Heart left ventricle (tissue), 13 donors: Measurements from ENCODE around the gene SLC43A2.

ENCODE experiments used
- POLR2A ChIP-seq, 2 donors: fragments of 450-650 bp; IDR thresholded peaks; one replicate each; pipeline ENCODE4 v1.6.1; 2017; ENCODE audit warnings: antibody characterized with exemption in 2 of 2, mild to moderate bottlenecking in 2 of 2, moderate library complexity in 2 of 2
- TF ChIP-seq, protein P1 (sequence below), 12 donors: fragments of 200-600 bp; sonication (generic) in 4 of 12; IDR thresholded peaks; one replicate each; pipeline versions ENCODE4 v1.5.0 to v1.8.0; 2018 to 2022; ENCODE audit warnings: antibody characterized with exemption in 12 of 12, mild to moderate bottlenecking in 5 of 12
- donor health status: ischemic (EF 13 %, LVEDD 7.1; RV severe dilation, severe dysfunction).
- donor health status: DM: no; HTN: yes; CAD: no.
- donor health status: DM: no; HTN: no; CAD: no.
- donor health status: ischemic (EF 25% LVEDD 6.9; RV normal size, moderate dysfunction).
- donor health status: ischemic (EF 25% LVEDD 5.7; RV mildly dilated, moderate dysfunction).
- donor health status: ischemic (EF 35%, LVEDD 5.7; RV mildly dilated, moderate dysfunction).
- donor health status: nonischemic (EF 11% LVEDD 7.7; RV severe dilation, severe dysfunction).
- donor health status: DM: yes; HTN: yes; CAD: no.
- donor health status: PGD.
- donor health status: ischemic (EF 29% LVEDD 5.4; RV normal size, mild dysfunction).
- donor health status: nonischemic (EF 23%, LVEDD 6.1; RV moderate dilation, normal function).

GRCh38 chr17:1541367-1541904, 87.2 kb downstream of the SLC43A2 start:
- TF ChIP-seq, protein P1, sequence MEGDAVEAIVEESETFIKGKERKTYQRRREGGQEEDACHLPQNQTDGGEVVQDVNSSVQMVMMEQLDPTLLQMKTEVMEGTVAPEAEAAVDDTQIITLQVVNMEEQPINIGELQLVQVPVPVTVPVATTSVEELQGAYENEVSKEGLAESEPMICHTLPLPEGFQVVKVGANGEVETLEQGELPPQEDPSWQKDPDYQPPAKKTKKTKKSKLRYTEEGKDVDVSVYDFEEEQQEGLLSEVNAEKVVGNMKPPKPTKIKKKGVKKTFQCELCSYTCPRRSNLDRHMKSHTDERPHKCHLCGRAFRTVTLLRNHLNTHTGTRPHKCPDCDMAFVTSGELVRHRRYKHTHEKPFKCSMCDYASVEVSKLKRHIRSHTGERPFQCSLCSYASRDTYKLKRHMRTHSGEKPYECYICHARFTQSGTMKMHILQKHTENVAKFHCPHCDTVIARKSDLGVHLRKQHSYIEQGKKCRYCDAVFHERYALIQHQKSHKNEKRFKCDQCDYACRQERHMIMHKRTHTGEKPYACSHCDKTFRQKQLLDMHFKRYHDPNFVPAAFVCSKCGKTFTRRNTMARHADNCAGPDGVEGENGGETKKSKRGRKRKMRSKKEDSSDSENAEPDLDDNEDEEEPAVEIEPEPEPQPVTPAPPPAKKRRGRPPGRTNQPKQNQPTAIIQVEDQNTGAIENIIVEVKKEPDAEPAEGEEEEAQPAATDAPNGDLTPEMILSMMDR (IDR thresholded peaks at IDR 0.05): no peak
- no peak for TF ChIP-seq POLR2A (IDR thresholded peaks at IDR 0.05)
